Hepatocyte (in vitro differentiated cells): ENCODE measurements around the gene PLOD2. TPM values are rescaled to one million over a fixed set of nuclear protein-coding genes. Genes with fewer than 3 reads are reported as not detected.
A peak's percentile ranks its signal among the peaks of the same experiment; 100 is the strongest.

Experiments used
- DNase-seq: peaks from one replicate; pipeline ENCODE4 v3.0.0-alpha.2; 2016; ENCODE audit warnings: low spot score
- H2AFZ ChIP-seq: fragments of 200-600 bp; sonication (generic); 2 replicates; pipeline ENCODE4 v1.6.0; 2016; ENCODE audit warnings: antibody characterized with exemption, mild to moderate bottlenecking
- H3K27ac ChIP-seq: fragments of 200-600 bp; sonication (generic); 2 replicates; pipeline ENCODE4 v1.5.1; 2016; ENCODE audit warnings: mild to moderate bottlenecking
- H3K27me3 ChIP-seq: fragments of 200-600 bp; sonication (generic); 2 replicates; pipeline ENCODE4 v1.6.1; 2016
- H3K36me3 ChIP-seq: fragments of 200-600 bp; sonication (generic); replicated peaks from 2 replicates; pipeline ENCODE4 v1.5.1; 2016; ENCODE audit warnings: low read depth; ENCODE audit not compliant: insufficient read depth
- H3K4me1 ChIP-seq: fragments of 200-600 bp; sonication (generic); 2 replicates; pipeline ENCODE4 v1.5.1; 2016; ENCODE audit warnings: mild to moderate bottlenecking, moderate library complexity; ENCODE audit not compliant: insufficient read depth
- H3K4me2 ChIP-seq: fragments of 200-600 bp; sonication (generic); 2 replicates; pipeline ENCODE4 v1.6.0; 2016
- H3K4me3 ChIP-seq: fragments of 200-600 bp; sonication (generic); 2 replicates; pipeline ENCODE4 v1.5.1; 2016; ENCODE audit warnings: mild to moderate bottlenecking
- H3K79me2 ChIP-seq: fragments of 200-600 bp; sonication (generic); 2 replicates; pipeline ENCODE4 v1.6.0; 2017; ENCODE audit warnings: mild to moderate bottlenecking
- H3K9me2 ChIP-seq: fragments of 200-600 bp; sonication (generic); replicated peaks from 2 replicates; pipeline ENCODE4 v1.6.0; 2017; ENCODE audit warnings: mild to moderate bottlenecking; ENCODE audit not compliant: insufficient read depth
- H3K9me3 ChIP-seq: fragments of 200-600 bp; sonication (generic); 2 replicates; pipeline ENCODE4 v1.5.1; 2016; ENCODE audit warnings: low read depth, mild to moderate bottlenecking
- H4K20me1 ChIP-seq: fragments of 200-600 bp; sonication (generic); 2 replicates; pipeline ENCODE4 v1.6.0; 2016; ENCODE audit warnings: mild to moderate bottlenecking; ENCODE audit not compliant: insufficient read depth, poor library complexity, severe bottlenecking
- CTCF ChIP-seq: fragments of 200-600 bp; sonication (generic); IDR thresholded peaks from 2 replicates; pipeline ENCODE4 v1.5.1; 2016; ENCODE audit warnings: antibody characterized with exemption, mild to moderate bottlenecking; ENCODE audit not compliant: poor library complexity
- EZH2 ChIP-seq: fragments of 200-600 bp; sonication (generic); IDR thresholded peaks from 2 replicates; pipeline ENCODE4 v1.6.1; 2016; ENCODE audit warnings: antibody characterized with exemption, mild to moderate bottlenecking, borderline replicate concordance
- EZH2phosphoT487 ChIP-seq: fragments of 200-600 bp; sonication (generic); IDR thresholded peaks from one replicate; pipeline ENCODE4 v1.6.1; 2018; ENCODE audit warnings: antibody characterized with exemption, mild to moderate bottlenecking, low read depth, moderate library complexity; ENCODE audit not compliant: unreplicated experiment, severe bottlenecking
- WGBS: methylation state at CpG from one replicate; pipeline ENCODE4 v1.1.6; 2016; ENCODE audit warnings: low lambda C conversion rate; ENCODE audit errors: missing lambda C conversion rate; 5-methylcytosine and 5-hydroxymethylcytosine counted together
- polyA plus RNA-seq: library from polyadenylated mRNA; unstranded; fragments of >200 nt; fragmentation: Nextera tagmentation; extraction: Ambion mirVana; gene quantifications from 2 replicates; pipeline ENCODE4 v1.2.1, GENCODE V29; 2016
- total RNA-seq: library from RNA; depleted of rRNA; stranded (reverse); fragments of >200 nt; gene quantifications from 2 replicates; pipeline ENCODE4 v1.2.3, GENCODE V29; 2014

PLOD2 gene
- total and polyA plus RNA-seq, 2 experiments from 2014 or later: 97.3 to 148 TPM

GRCh38 chr3:146131616-146132410 is 29.2 kb downstream of the PLOD2 start:
- Histone ChIP-seq H3K36me3 (no peaks in the 10 kb centered on the region), H3K4me1 (peaks cover 28% of the 10 kb centered on the region), H2AFZ (no peak overlapping the region), H3K27ac (no peak overlapping the region), H3K9me2 (no peaks in the 10 kb centered on the region), H4K20me1 (no peaks in the 10 kb centered on the region), H3K9me3 (no peaks in the 10 kb centered on the region), H3K27me3 (no peaks in the 10 kb centered on the region), H3K79me2 (peaks cover 96% of the 10 kb centered on the region), H3K4me2 (no peak overlapping the region), H3K4me3 (no peak overlapping the region)
- TF ChIP-seq EZH2phosphoT487: no peak
- 90% methylated on average over 5 of the region's 5 CpGs for WGBS
- DNase-seq: no peak

GRCh38 chr3:146130881-146131371 is 30.1 kb downstream of the PLOD2 start:
- H3K4me1 ChIP-seq: peaks cover 28% of the 10 kb centered on the region
- TF ChIP-seq EZH2 (no peak), EZH2phosphoT487 (no peak), CTCF (no peak)
- H3K36me3 ChIP-seq: no peaks in the 10 kb centered on the region
- H3K9me3 ChIP-seq: no peaks in the 10 kb centered on the region
- no peak overlapping the region for H3K4me3 ChIP-seq
- WGBS: 90% methylated on average over 2 of the region's 2 CpGs
- no peak overlapping the region for H2AFZ ChIP-seq
- no peaks in the 10 kb centered on the region for H3K27me3 ChIP-seq
- no peaks in the 10 kb centered on the region for H4K20me1 ChIP-seq
- H3K4me2 ChIP-seq: no peak overlapping the region
- peaks cover 95% of the 10 kb centered on the region for H3K79me2 ChIP-seq
- H3K27ac ChIP-seq: no peak overlapping the region
- DNase-seq: no peak
- no peaks in the 10 kb centered on the region for H3K9me2 ChIP-seq

GRCh38 chr3:146129750-146130149 is 31.2 kb downstream of the PLOD2 start:
- H3K4me3 ChIP-seq: no peak overlapping the region
- H3K27me3 ChIP-seq: no peaks in the 10 kb centered on the region
- no peaks in the 10 kb centered on the region for H4K20me1 ChIP-seq
- H3K4me1 ChIP-seq: peaks cover 26% of the 10 kb centered on the region
- TF ChIP-seq EZH2: no peak
- TF ChIP-seq CTCF: no peak
- no peak for TF ChIP-seq EZH2phosphoT487
- DNase-seq: no peak
- H3K9me3 ChIP-seq: no peaks in the 10 kb centered on the region
- H3K4me2 ChIP-seq: no peak overlapping the region
- no peak overlapping the region for H3K27ac ChIP-seq
- no peaks in the 10 kb centered on the region for H3K9me2 ChIP-seq
- H3K79me2 ChIP-seq: peaks cover 93% of the 10 kb centered on the region
- no peaks in the 10 kb centered on the region for H3K36me3 ChIP-seq
- no peak overlapping the region for H2AFZ ChIP-seq
- WGBS: 58% methylated on average over 3 of the region's 3 CpGs

- peaks cover 93% of the 10 kb centered on the region for H3K79me2 ChIP-seq
- no peaks in the 10 kb centered on the region for H3K36me3 ChIP-seq
- DNase-seq: no peak
- no peak for TF ChIP-seq EZH2phosphoT487
- TF ChIP-seq EZH2: no peak
- no peak for TF ChIP-seq CTCF
- WGBS: 61% methylated on average over 1 of the region's 1 CpG
- H3K4me2 ChIP-seq: no peak overlapping the region
- H3K4me3 ChIP-seq: no peak overlapping the region
- H2AFZ ChIP-seq: no peak overlapping the region
- peaks cover 18% of the 10 kb centered on the region for H3K4me1 ChIP-seq
- H3K9me2 ChIP-seq: no peaks in the 10 kb centered on the region
- no peaks in the 10 kb centered on the region for H3K9me3 ChIP-seq
- peak overlapping the region; percentile 1 for H3K27ac ChIP-seq
- no peaks in the 10 kb centered on the region for H3K27me3 ChIP-seq
- H4K20me1 ChIP-seq: no peaks in the 10 kb centered on the region
Observed at GRCh38 chr3:146128939-146129338, 32.0 kb downstream of the PLOD2 start.
